Spleen (tissue), 11 donors: Measurements from ENCODE around the gene ERCC1. TPM values are rescaled to one million over a fixed set of nuclear protein-coding genes. Genes with fewer than 3 reads are reported as not detected.
A peak's percentile ranks its signal among the peaks of the same experiment; 100 is the strongest.
"Not testable (repeated sequence)": the region's sequence is repeated elsewhere in the genome, so short reads cannot be mapped to it uniquely, and the experiment has no call there.

ENCODE experiments used
- DNase-seq: peaks from one replicate; pipeline ENCODE4 v3.0.0-alpha.2; 2020
- H3K27ac ChIP-seq, 8 donors: fragments of 200-600 bp; sonication (generic) in 7 of 8; 1 replicate in 4 of 8; 2 replicates in 4 of 8; pipeline versions ENCODE4 v1.5.0 to v1.8.0; 2016 to 2021; ENCODE audit warnings: inconsistent platforms in 4 of 8, mild to moderate bottlenecking in 4 of 8, moderate library complexity in 1 of 8
- H3K27me3 ChIP-seq, 7 donors: fragments of 200-600 bp; sonication (generic) in 6 of 7; replicated peaks in 1 of 7; 1 replicate in 4 of 7; 2 replicates in 3 of 7; pipeline versions ENCODE4 v1.5.0 to v1.8.0; 2016 to 2021; ENCODE audit warnings: inconsistent platforms in 3 of 7, mild to moderate bottlenecking in 1 of 7
- H3K36me3 ChIP-seq, 6 donors: fragments of 200-600 bp; sonication (generic) in 5 of 6; 1 replicate in 4 of 6; 2 replicates in 2 of 6; pipeline versions ENCODE4 v1.5.0 to v1.8.0; 2016 to 2021; ENCODE audit warnings: inconsistent platforms in 2 of 6
- H3K4me1 ChIP-seq, 6 donors: fragments of 200-600 bp; sonication (generic) in 5 of 6; 1 replicate in 3 of 6; 2 replicates in 3 of 6; pipeline versions ENCODE4 v1.5.0 to v1.8.0; 2016 to 2021; ENCODE audit warnings: inconsistent platforms in 3 of 6
- H3K4me3 ChIP-seq, 8 donors: fragments of 200-600 bp; sonication (generic) in 7 of 8; 1 replicate in 4 of 8; 2 replicates in 4 of 8; pipeline versions ENCODE4 v1.5.0 to v1.8.0; 2016 to 2021; ENCODE audit warnings: inconsistent platforms in 4 of 8, mild to moderate bottlenecking in 4 of 8, moderate library complexity in 2 of 8
- H3K9me3 ChIP-seq, 8 donors: fragments of 200-600 bp; sonication (generic) in 7 of 8; 1 replicate in 4 of 8; 2 replicates in 4 of 8; pipeline versions ENCODE4 v1.5.0 to v1.8.0; 2016 to 2021; ENCODE audit warnings: inconsistent platforms in 4 of 8
- CTCF ChIP-seq, 11 experiments: fragments of 200-600 bp in 7 of 11; fragments of 450-650 bp in 4 of 11; sonication (generic) in 4 of 11; IDR thresholded peaks in 8 of 11; conservative IDR thresholded peaks in 3 of 11; 1 replicate in 7 of 11; 2 replicates in 4 of 11; pipeline versions ENCODE4 v1.4.0 to v1.8.0; 2016 to 2021; ENCODE audit warnings: antibody characterized with exemption in 11 of 11, inconsistent platforms in 4 of 11, mild to moderate bottlenecking in 1 of 11
- POLR2A ChIP-seq, 3 donors: fragments of 450-650 bp; IDR thresholded peaks; one replicate each; pipeline ENCODE4 v1.5.1; 2017; ENCODE audit warnings: antibody characterized with exemption in 3 of 3, mild to moderate bottlenecking in 1 of 3
- POLR2AphosphoS5 ChIP-seq, 3 donors: sonication (generic); formaldehyde crosslinking; IDR thresholded peaks; one replicate each; pipeline ENCODE4 v1.5.1; 2017; ENCODE audit warnings: antibody characterized with exemption in 3 of 3
- WGBS, 5 donors: extraction: QIAGEN DNeasy Blood & Tissue Kit in 3 of 5; methylation state at CpG; one replicate each; pipeline versions ENCODE4 v1.1.5 to v1.1.7; 2013 to 2018; 5-methylcytosine and 5-hydroxymethylcytosine counted together
- intact Hi-C: fragments of 100-400 bp; cut with DNase I; formaldehyde crosslinking; loops from one replicate; pipeline ENCODE4 v1.15.0; 2023; ENCODE audit warnings: low total_unique reads
- polyA plus RNA-seq, 3 donors: library from polyadenylated mRNA; stranded (reverse); fragments of 200-250 nt; gene quantifications; one replicate each; pipeline ENCODE4 v1.2.1, GENCODE V29; 2013
- total RNA-seq, 7 donors: library from RNA; depleted of rRNA in 3 of 7; stranded (reverse); fragments of >200 nt in 3 of 7; fragmentation: NEBNext Ultra II Directional in 4 of 7; extraction: Animal tissue kit (Norgen Biotek cat#: 25700) in 4 of 7; gene quantifications; one replicate each; pipeline versions ENCODE4 v1.1.0 to v1.2.1, GENCODE V29; 2016 to 2021
- donor health status: healthy with polysubstance abuse.
- donor health status: DM: no; HTN: no; CAD: no; lungs with moderate emphysema.
- donor health status: DM: no; HTN: no; CAD: no.
- donor health status: Bipolar disorder and iron deficiency.
- donor health status: healthy.
- donor health status: DM: no; HTN: no; CAD: no.
- donor health status: DM: yes; HTN: yes; CAD: no.

The ERCC1 gene
- total and polyA plus RNA-seq, 10 donors = 45.3 to 69.4 (median 54.1) TPM

DNA sequence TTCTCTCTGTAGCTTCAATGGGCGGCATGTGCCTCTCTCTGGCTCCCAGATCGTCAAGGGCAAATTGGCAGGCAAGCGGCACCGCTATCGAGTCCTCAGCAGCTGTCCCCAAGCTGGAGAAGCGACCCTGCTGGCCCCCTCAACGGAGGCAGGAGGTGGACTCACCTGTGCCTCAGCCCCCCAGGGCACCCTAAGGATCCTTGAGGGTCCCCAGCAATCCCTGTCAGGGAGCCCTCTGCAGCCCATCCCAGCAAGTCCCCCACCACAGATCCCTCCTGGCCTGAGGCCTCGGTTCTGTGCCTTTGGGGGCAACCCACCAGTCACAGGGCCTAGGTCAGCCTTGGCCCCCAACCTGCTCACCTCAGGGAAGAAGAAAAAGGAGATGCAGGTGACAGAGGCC is 15.6 kb downstream of the ERCC1 start:
- H3K9me3 ChIP-seq = no peaks in the 10 kb centered on the region
- DNase-seq = no peak
- intact Hi-C loops = no loop called here
- no peak overlapping the region for H3K27ac ChIP-seq
- TF ChIP-seq POLR2A (IDR thresholded peaks at IDR 0.05) = no peak
- peak in 1 of 3 donors; percentile 20 for TF ChIP-seq POLR2AphosphoS5 (IDR thresholded peaks at IDR 0.05)
- H3K27me3 ChIP-seq = peaks cover 0 to 24% (median 10%) of the 10 kb centered on the region in 7 donors
- H3K4me3 ChIP-seq = no peak overlapping the region
- WGBS, 5 donors = 92 to 95% (median 93%) methylated on average over 6 to 8 of the region's 8 CpGs
- H3K36me3 ChIP-seq = peaks cover 0 to 34% (median 9%) of the 10 kb centered on the region in 6 donors
- peaks cover 22 to 69% (median 50%) of the 10 kb centered on the region in 6 donors for H3K4me1 ChIP-seq

GRCh38 chr19:45407585-45407984 is 16.1 kb downstream of the ERCC1 start:
- Histone ChIP-seq H3K36me3 (peaks cover 0 to 28% (median 3%) of the 10 kb centered on the region in 6 donors), H3K4me3 (peak overlapping the region in 1 of 8 donors; percentile 89), H3K4me1 (peaks cover 22 to 74% (median 54%) of the 10 kb centered on the region in 6 donors), H3K27me3 (peaks cover 0 to 30% (median 10%) of the 10 kb centered on the region in 7 donors)
- DNase-seq, H3K9me3 ChIP-seq, intact Hi-C loops, H3K27ac ChIP-seq: not testable (repeated sequence)
- WGBS, 5 donors = 85 to 97% (median 92%) methylated on average over 5 of the region's 5 CpGs

GRCh38 chr19:45407091-45407375 is 16.7 kb downstream of the ERCC1 start:
- H3K4me1 ChIP-seq = peaks cover 22 to 80% (median 60%) of the 10 kb centered on the region in 6 donors
- H3K27me3 ChIP-seq = peaks cover 0 to 35% (median 10%) of the 10 kb centered on the region in 7 donors
- no peak overlapping the region for H3K27ac ChIP-seq
- TF ChIP-seq POLR2AphosphoS5 (IDR thresholded peaks at IDR 0.05) (no peak), CTCF (IDR thresholded peaks at IDR 0.05 in 8 of 11, conservative IDR thresholded peaks at IDR 0.05 in 3 of 11) (no peak), POLR2A (IDR thresholded peaks at IDR 0.05) (no peak)
- H3K36me3 ChIP-seq = peaks cover 0 to 23% (median 0%) of the 10 kb centered on the region in 6 donors
- intact Hi-C loops = no loop called here
- H3K4me3 ChIP-seq = peak overlapping the region; percentile 74 to 89 (median 82)
- DNase-seq = no peak
- WGBS, 5 donors = 0 to 6% (median 2%) methylated on average over 10 of the region's 10 CpGs
- no peaks in the 10 kb centered on the region for H3K9me3 ChIP-seq

- TF ChIP-seq POLR2AphosphoS5 (IDR thresholded peaks at IDR 0.05) (peak; percentile 76 to 87 (median 79)), POLR2A (IDR thresholded peaks at IDR 0.05) (peak in 1 of 3 donors; percentile 57), CTCF (IDR thresholded peaks at IDR 0.05 in 8 of 11, conservative IDR thresholded peaks at IDR 0.05 in 3 of 11) (peak in 1 of 11 experiments; percentile 19)
- no peaks in the 10 kb centered on the region for H3K9me3 ChIP-seq
- peaks cover 0 to 38% (median 10%) of the 10 kb centered on the region in 7 donors for H3K27me3 ChIP-seq
- WGBS, 5 donors = 0 to 1% (median 0%) methylated on average over 49 to 51 of the region's 51 CpGs
- intact Hi-C loops = no loop called here
- peak within 1 kb of the TSS; percentile 74 to 89 (median 82) for H3K4me3 ChIP-seq
- peaks cover 0 to 17% (median 0%) of the 10 kb centered on the region in 6 donors for H3K36me3 ChIP-seq
- H3K4me1 ChIP-seq = peaks cover 22 to 86% (median 60%) of the 10 kb centered on the region in 6 donors
- H3K27ac ChIP-seq = peak within 1 kb of the TSS; percentile 78 to 96 (median 91)
- peak; percentile 94 for DNase-seq
Measured at GRCh38 chr19:45406226-45407090, 17.3 kb downstream of the ERCC1 start, which contains the start of gene POLR1G. Gene POLR1G (plus strand): TSS chr19:45406644. CDS start chr19:45406697, 53 bp downstream.
